IMR-90 (cell line): Measurements from ENCODE around the gene MTMR3. TPM values are rescaled to one million over a fixed set of nuclear protein-coding genes. Genes with fewer than 3 reads are reported as not detected.

Source experiments
- ATAC-seq: fragments of 200-7000 bp; cut with Tn5 transposase; 2 replicates; pipeline ENCODE4 v1.9.1; 2020; ENCODE audit warnings: low read depth, mild to moderate bottlenecking, moderate library complexity
- BruUV-seq: library from RNA; stranded (reverse); fragments of 400-500 nt; replicated peaks from 2 replicates; lab custom pipeline; 2021; lab: Mats Ljungman, UMichigan
- CTCF ChIA-PET: fragments of 300-600 bp; formaldehyde crosslinking; extraction: SDS; loops from one replicate; lab custom pipeline; 2021; ENCODE audit warnings: antibody characterized with exemption; lab: Yijun Ruan, JAX
- POLR2A ChIA-PET: fragments of 300-600 bp; sonication (Branson Sonifier 250); formaldehyde crosslinking; loops from one replicate; lab custom pipeline; 2022; ENCODE audit warnings: antibody characterized with exemption; ENCODE audit not compliant: unreplicated experiment; lab: Charles Lee
- DNase-seq: peaks from one replicate; pipeline ENCODE4 v3.0.0; 2013
- H2AFZ ChIP-seq: replicated peaks from 2 replicates; pipeline ENCODE3; 2013; ENCODE audit warnings: low read length, mild to moderate bottlenecking; ENCODE audit not compliant: poor library complexity
- H2AK5ac ChIP-seq: 2 replicates; pipeline ENCODE4 v1.6.1; 2013; ENCODE audit warnings: low read depth, low read length, inconsistent platforms
- H2AK9ac ChIP-seq: replicated peaks from 2 replicates; pipeline ENCODE3; 2013; ENCODE audit warnings: mild to moderate bottlenecking, low read depth, low read length, moderate library complexity; ENCODE audit not compliant: poor library complexity
- H2BK120ac ChIP-seq: 2 replicates; pipeline ENCODE4 v1.6.1; 2013; ENCODE audit warnings: low read depth, low read length, inconsistent platforms
- H2BK15ac ChIP-seq: 3 replicates; pipeline ENCODE4 v1.6.1; 2013; ENCODE audit warnings: low read depth, low read length, inconsistent platforms
- H2BK20ac ChIP-seq: 2 replicates; pipeline ENCODE4 v1.6.1; 2013; ENCODE audit warnings: low read depth, mild to moderate bottlenecking, inconsistent platforms, low read length, moderate library complexity
- H2BK5ac ChIP-seq: 2 replicates; pipeline ENCODE4 v1.6.1; 2013; ENCODE audit warnings: mild to moderate bottlenecking, low read depth, low read length, inconsistent platforms; ENCODE audit not compliant: poor library complexity, severe bottlenecking
- H3K14ac ChIP-seq: replicated peaks from 2 replicates; pipeline ENCODE4 v1.6.1; 2013; ENCODE audit warnings: low read depth, low read length, inconsistent platforms
- H3K18ac ChIP-seq: 2 replicates; pipeline ENCODE4 v1.6.1; 2013; ENCODE audit warnings: low read depth, low read length, control low read depth
- H3K23ac ChIP-seq: 2 replicates; pipeline ENCODE4 v1.6.1; 2013; ENCODE audit warnings: low read depth, low read length, inconsistent platforms
- H3K27ac ChIP-seq: 2 replicates; pipeline ENCODE4 v1.5.1; 2013; ENCODE audit warnings: mild to moderate bottlenecking, control low read depth, low read length; ENCODE audit not compliant: insufficient read depth
- H3K27me3 ChIP-seq: 2 replicates; pipeline ENCODE4 v1.6.1; 2013; ENCODE audit warnings: low read length; ENCODE audit not compliant: control insufficient read depth, insufficient read depth
- H3K36me3 ChIP-seq: 2 replicates; pipeline ENCODE4 v1.6.1; 2013; ENCODE audit warnings: low read length, mixed read lengths; ENCODE audit not compliant: control insufficient read depth, insufficient read depth
- H3K4ac ChIP-seq: 2 replicates; pipeline ENCODE4 v1.6.1; 2013; ENCODE audit warnings: low read depth, low read length, inconsistent platforms
- H3K4me1 ChIP-seq: 2 replicates; pipeline ENCODE4 v1.6.1; 2013; ENCODE audit warnings: low read length, mixed read lengths; ENCODE audit not compliant: control insufficient read depth, insufficient read depth
- H3K4me2 ChIP-seq: 2 replicates; pipeline ENCODE4 v1.6.1; 2013; ENCODE audit warnings: low read depth, mild to moderate bottlenecking, control low read depth, low read length, moderate library complexity
- H3K4me3 ChIP-seq: 2 replicates; pipeline ENCODE4 v1.5.1; 2013; ENCODE audit warnings: low read depth, mild to moderate bottlenecking, control low read depth, low read length, moderate library complexity; ENCODE audit not compliant: insufficient read depth
- H3K56ac ChIP-seq: 2 replicates; pipeline ENCODE4 v1.6.1; 2013; ENCODE audit warnings: low read length, inconsistent platforms; ENCODE audit not compliant: insufficient read depth; ENCODE audit errors: extremely low read depth
- H3K79me1 ChIP-seq, 2 experiments: 2 replicates each; pipeline ENCODE4 v1.6.1; 2013; ENCODE audit warnings: low read length in 2 of 2, inconsistent platforms in 1 of 2, low read depth in 1 of 2
- H3K9ac ChIP-seq: 2 replicates; pipeline ENCODE4 v1.6.1; 2013; ENCODE audit warnings: low read depth, low read length, control low read depth
- H3K9me1 ChIP-seq: 2 replicates; pipeline ENCODE4 v1.6.1; 2013; ENCODE audit warnings: low read length, inconsistent platforms; ENCODE audit not compliant: insufficient read depth
- H3K9me3 ChIP-seq: 2 replicates; pipeline ENCODE4 v1.6.1; 2013; ENCODE audit warnings: low read length; ENCODE audit not compliant: control insufficient read depth, insufficient read depth
- H4K20me1 ChIP-seq: 2 replicates; pipeline ENCODE4 v1.6.1; 2013; ENCODE audit warnings: low read length, inconsistent platforms; ENCODE audit not compliant: insufficient read depth
- H4K5ac ChIP-seq: 2 replicates; pipeline ENCODE4 v1.6.1; 2013; ENCODE audit warnings: mild to moderate bottlenecking, low read depth, low read length, control low read depth
- H4K8ac ChIP-seq, 2 experiments: 2 replicates each; pipeline ENCODE4 v1.6.1; 2013; ENCODE audit warnings: low read depth in 2 of 2, low read length in 2 of 2, control low read depth in 1 of 2, inconsistent platforms in 1 of 2
- H4K91ac ChIP-seq: 2 replicates; pipeline ENCODE4 v1.6.1; 2013; ENCODE audit warnings: low read depth, low read length, inconsistent platforms; ENCODE audit not compliant: insufficient read depth
- BHLHE40 ChIP-seq: fragments of 150-350 bp; IDR thresholded peaks from 2 replicates; pipeline ENCODE4 v1.6.1; 2016; ENCODE audit warnings: mild to moderate bottlenecking, low read depth, low read length
- CEBPB ChIP-seq: IDR thresholded peaks from 2 replicates; pipeline ENCODE4 v1.6.1; 2012; ENCODE audit warnings: low read depth, low read length, improper control_type of control experiment
- CHD1 ChIP-seq: IDR thresholded peaks from 2 replicates; pipeline ENCODE4 v1.6.1; 2012; ENCODE audit warnings: low read depth, low read length, improper control_type of control experiment
- CTCF ChIP-seq: conservative IDR thresholded peaks from 2 replicates; pipeline ENCODE4 v1.5.1; 2012; ENCODE audit warnings: mild to moderate bottlenecking, low read depth, low read length, improper control_type of control experiment
- ELK1 ChIP-seq: fragments of 150-350 bp; IDR thresholded peaks from 2 replicates; pipeline ENCODE4 v1.6.1; 2016; ENCODE audit warnings: low read depth, mild to moderate bottlenecking, low read length, moderate library complexity, borderline replicate concordance
- FOS ChIP-seq: fragments of 150-350 bp; IDR thresholded peaks from 2 replicates; pipeline ENCODE4 v1.6.1; 2016; ENCODE audit warnings: low read depth, low read length
- MAFK ChIP-seq: IDR thresholded peaks from 2 replicates; pipeline ENCODE4 v1.6.1; 2012; ENCODE audit warnings: low read depth, low read length, improper control_type of control experiment
- NFE2L2 ChIP-seq: fragments of 150-350 bp; IDR thresholded peaks from 2 replicates; pipeline ENCODE4 v1.6.1; 2016; ENCODE audit warnings: low read depth, mild to moderate bottlenecking, low read length
- RAD21 ChIP-seq: IDR thresholded peaks from 2 replicates; pipeline ENCODE4 v1.6.1; 2012; ENCODE audit warnings: low read length, improper control_type of control experiment
- RCOR1 ChIP-seq: IDR thresholded peaks from 2 replicates; pipeline ENCODE4 v1.6.1; 2012; ENCODE audit warnings: mild to moderate bottlenecking, low read length, improper control_type of control experiment; ENCODE audit not compliant: insufficient replicate concordance
- RFX5 ChIP-seq: IDR thresholded peaks from 2 replicates; pipeline ENCODE4 v1.8.0; 2012; ENCODE audit warnings: low read depth, mild to moderate bottlenecking, low read length, moderate library complexity
- SMC3 ChIP-seq: fragments of 150-350 bp; IDR thresholded peaks from 2 replicates; pipeline ENCODE4 v1.6.1; 2016; ENCODE audit warnings: low read depth, mild to moderate bottlenecking, antibody characterized with exemption, low read length, moderate library complexity
- USF2 ChIP-seq: fragments of 150-350 bp; IDR thresholded peaks from 2 replicates; pipeline ENCODE4 v1.6.1; 2017; ENCODE audit warnings: mild to moderate bottlenecking, antibody characterized with exemption, low read length, low read depth
- WGBS, 2 experiments: methylation state at CpG; one replicate each; pipeline versions ENCODE4 v1.1.5 to v1.1.7; 2013; ENCODE audit warnings: missing lambda C conversion rate in 2 of 2; ENCODE audit not compliant: insufficient read length in 1 of 2; ENCODE audit errors: extremely low coverage in 2 of 2; 5-methylcytosine and 5-hydroxymethylcytosine counted together
- dilution Hi-C: fragments of 300-500 bp; cut with HindIII; formaldehyde crosslinking; loops from one replicate; pipeline ENCODE4 v1.14.3; 2018; ENCODE audit warnings: low sequenced_read_pairs; ENCODE audit not compliant: unreplicated experiment
- in situ Hi-C: fragments of 300-500 bp; cut with MboI; formaldehyde crosslinking; loops from 3 replicates; pipeline ENCODE4 v1.14.3; 2019; ENCODE audit warnings: low sequenced_read_pairs, inconsistent platforms, mixed read lengths
- intact Hi-C: fragments of 100-400 bp; cut with micrococcal nuclease; formaldehyde crosslinking; loops from 2 replicates; pipeline ENCODE4 v1.10.0; 2022
- polyA plus RNA-seq, 3 experiments: library from polyadenylated mRNA; depleted of rRNA; stranded (reverse); fragments of >200 nt; gene quantifications; 2 replicates each; pipeline ENCODE4 v1.2.3, GENCODE V29; 2012; ENCODE audit warnings: low replicate concordance in 1 of 3
- total RNA-seq: library from RNA; depleted of rRNA; stranded (reverse); fragments of >200 nt; gene quantifications from 2 replicates; pipeline ENCODE4 v1.2.3, GENCODE V29; 2012

Gene MTMR3
- total and polyA plus RNA-seq, 2 of the 4 experiments (the other 2 are of a cell fraction): 21.3 to 29.4 TPM

- ATAC-seq (peak; percentile 84), DNase-seq (peak; percentile 89)
- no CpG with 5 or more reads among the region's 3 CpGs for WGBS, 2 experiments
- H3K9ac ChIP-seq: no peak overlapping the region
- intact Hi-C loops: loop anchor here (5.0 kb wide), 2 partner anchors 107 to 172 kb away; no protein-coding TSS in a partner anchor
- H2BK5ac ChIP-seq: peak overlapping the region; percentile 12
- peaks cover 11% of the 10 kb centered on the region for H3K9me1 ChIP-seq
- H3K18ac ChIP-seq: no peak overlapping the region
- H3K36me3 ChIP-seq: peaks cover 8% of the 10 kb centered on the region
- H3K14ac ChIP-seq: no peak overlapping the region
- BruUV-seq: no TSS peak
- peaks cover 5 to 31% of the 10 kb centered on the region in 2 experiments; a peak in 3 of 4 replicates for H3K79me1 ChIP-seq
- no peak overlapping the region for H2AFZ ChIP-seq
- peak overlapping the region; percentile 39; the same call in 1 of the 2 replicates for H3K4me2 ChIP-seq
- H3K9me3 ChIP-seq: no peaks in the 10 kb centered on the region
- H3K4me3 ChIP-seq: no peak overlapping the region
- H3K4me1 ChIP-seq: peaks cover 16% of the 10 kb centered on the region
- no peak overlapping the region for H3K56ac ChIP-seq
- no peaks in the 10 kb centered on the region for H3K27me3 ChIP-seq
- TF ChIP-seq ELK1 (no peak), CTCF (no peak), NFE2L2 (no peak; the same call in 1 of the 2 replicates), USF2 (no peak), RCOR1 (no peak), RFX5 (no peak), FOS (peak; percentile 76), MAFK (peak; percentile 60), SMC3 (no peak), RAD21 (peak; percentile 26; the same call in 1 of the 2 replicates), CEBPB (peak; percentile 92), BHLHE40 (no peak), CHD1 (no peak)
- no peak overlapping the region for H2BK15ac ChIP-seq
- 0 out of 2 replicates have a peak overlapping the region, but pooled peaks have one; percentile 8 for H3K4ac ChIP-seq
- POLR2A ChIA-PET: no interaction called here
- H2BK120ac ChIP-seq: no peak overlapping the region
- CTCF ChIA-PET: no interaction called here
- no peak overlapping the region for H4K8ac ChIP-seq
- H2AK9ac ChIP-seq: no peak overlapping the region
- no peak overlapping the region for H3K27ac ChIP-seq
- no peak overlapping the region for H2BK20ac ChIP-seq
- H4K20me1 ChIP-seq: peaks cover 23% of the 10 kb centered on the region; the same call in 1 of the 2 replicates
- H3K23ac ChIP-seq: no peak overlapping the region
- H4K5ac ChIP-seq: no peak overlapping the region
- H2AK5ac ChIP-seq: no peak overlapping the region
- dilution Hi-C loops: no loop called here
- no peak overlapping the region for H4K91ac ChIP-seq
- in situ Hi-C loops: no loop called here
These were observed 111.2 kb downstream of the MTMR3 start for GRCh38 chr22:29994027-29994715.
